ENCODE measurements around the gene CYP1B1. TPM values are rescaled to one million over a fixed set of nuclear protein-coding genes. Genes with fewer than 3 reads are reported as not detected.

The CYP1B1 gene
- total RNA-seq, 1 experiment from 2014 or later: 2.6 TPM

- Histone ChIP-seq H4K20me1 (ENCODE audit: insufficient read depth) (no peaks in the 10 kb centered on the region), H3K4me2 (ENCODE audit: low read length) (no peak overlapping the region), H3K4me3 (replicated peaks in 1 of 2; ENCODE audit: low read depth in 1 of 2, low read length in 2 of 2) (no peak overlapping the region), H3K9ac (ENCODE audit: low read length) (no peak overlapping the region), H2AFZ (ENCODE audit: low read depth, low read length, poor library complexity, severe bottlenecking) (no peak overlapping the region), H3K4me1 (ENCODE audit: control insufficient read depth in 1 of 2, insufficient read depth in 2 of 2, low read length in 2 of 2) (no peaks in the 10 kb centered on the region), H3K27ac (ENCODE audit: low read depth, low read length) (no peak overlapping the region), H3K9me2 (ENCODE audit: insufficient read depth) (no peaks in the 10 kb centered on the region), H3K36me3 (ENCODE audit: control insufficient read depth in 1 of 2, insufficient read depth in 2 of 2, low read length in 2 of 2) (no peaks in the 10 kb centered on the region), H3K79me2 (ENCODE audit: insufficient read depth, low read length) (no peaks in the 10 kb centered on the region), H3K27me3 (ENCODE audit: insufficient read depth, low read length) (no peaks in the 10 kb centered on the region), H3K9me3 (ENCODE audit: control insufficient read depth in 1 of 2, insufficient read depth in 1 of 2, low read depth in 1 of 2, low read length in 2 of 2) (no peaks in the 10 kb centered on the region; a peak in 1 of 4 replicates)
- BruUV-seq (replicated peaks): no TSS peak
- intact Hi-C loops (cut with micrococcal nuclease): no loop called here
- ATAC-seq (no peak), DNase-seq (ENCODE audit: low read depth, low spot score) (no peak)
- RAD21 ChIA-PET (ENCODE audit: low non-redundant PET in 1 of 2, low total read pairs in 2 of 2, uncharacterized antibody in 2 of 2, unreplicated experiment in 2 of 2): no interaction called here
- TF ChIP-seq SRF (IDR thresholded peaks at IDR 0.05; ENCODE audit: low read depth): no peak
- no peak for TF ChIP-seq CTCF (IDR thresholded peaks at IDR 0.05 in 2 of 3, conservative IDR thresholded peaks at IDR 0.05 in 1 of 3; ENCODE audit: borderline replicate concordance in 1 of 3, insufficient read depth in 1 of 3, low read depth in 2 of 3, low read length in 2 of 3)
- no peak for TF ChIP-seq TCF7L2 (IDR thresholded peaks at IDR 0.05; ENCODE audit: borderline replicate concordance, extremely low read depth, insufficient read depth, insufficient read length)
- no peak for TF ChIP-seq SP1 (IDR thresholded peaks at IDR 0.05; ENCODE audit: low read depth)
- no peak for TF ChIP-seq YY1 (IDR thresholded peaks at IDR 0.05; ENCODE audit: extremely low read depth, insufficient replicate concordance, low read depth, low read length)
- no peak for TF ChIP-seq ATF3 (IDR thresholded peaks at IDR 0.05)
- TF ChIP-seq ZNF274 (IDR thresholded peaks at IDR 0.05; ENCODE audit: low read depth, low read length): no peak
- TF ChIP-seq ZFX (IDR thresholded peaks at IDR 0.05): no peak
- no peak for TF ChIP-seq POLR2AphosphoS5 (IDR thresholded peaks at IDR 0.05; ENCODE audit: low read depth, low read length)
- TF ChIP-seq ELF1 (IDR thresholded peaks at IDR 0.05; ENCODE audit: borderline replicate concordance, low read depth): no peak
- no peak for TF ChIP-seq FOSL1 (IDR thresholded peaks at IDR 0.05; ENCODE audit: low read depth)
- no peak for TF ChIP-seq JUND (IDR thresholded peaks at IDR 0.05)
- TF ChIP-seq CEBPB (IDR thresholded peaks at IDR 0.05; ENCODE audit: low read depth): no peak
- CTCF ChIA-PET: no interaction called here
- POLR2A ChIA-PET: interaction anchor here (0.6 kb wide), 1 partner anchor 133 kb away, joined by 3 read pairs; no protein-coding TSS in a partner anchor
Observed at GRCh38 chr2:38123911-38124310, 48.0 kb upstream of the CYP1B1 start.
